Breast epithelium (tissue), 3 donors: ENCODE measurements around the gene AARSD1.

ENCODE experiments used
- CTCF ChIP-seq, 3 donors: fragments of 450-650 bp; IDR thresholded peaks; one replicate each; pipeline ENCODE4 v1.5.1; 2016 to 2017; ENCODE audit warnings: antibody characterized with exemption in 3 of 3, mild to moderate bottlenecking in 3 of 3, moderate library complexity in 3 of 3
- POLR2A ChIP-seq: fragments of 450-650 bp; IDR thresholded peaks from one replicate; pipeline ENCODE4 v1.6.1; 2016; ENCODE audit warnings: antibody characterized with exemption, mild to moderate bottlenecking, moderate library complexity

- TF ChIP-seq CTCF (IDR thresholded peaks at IDR 0.05): no peak
- TF ChIP-seq POLR2A: no peak
Observed at GRCh38 chr17:42917236-42917603, 47.0 kb downstream of the AARSD1 start.
